T-helper 17 cell (primary cell): ENCODE measurements around the gene ENTPD2. TPM values are rescaled to one million over a fixed set of nuclear protein-coding genes. Genes with fewer than 3 reads are reported as not detected.
A peak's percentile ranks its signal among the peaks of the same experiment; 100 is the strongest.

ENCODE experiments used
- ATAC-seq: fragments of 150-1000 bp; cut with Tn5 transposase; 2 replicates; pipeline ENCODE4 v1.10.0; 2021; ENCODE audit warnings: mild to moderate bottlenecking, moderate library complexity
- DNase-seq, 3 donors: peaks; one replicate each; pipeline versions ENCODE4 v3.0.0 to v3.0.0-alpha.2; 2020 to 2021
- H3K9me3 ChIP-seq: one replicate; pipeline ENCODE4 v1.7.0; 2013; ENCODE audit warnings: low read length, mild to moderate bottlenecking; ENCODE audit not compliant: control insufficient read depth, poor library complexity, severe bottlenecking
- H3K27ac Mint-ChIP-seq: one replicate; pipeline ENCODE4 v1.8.0; 2022; ENCODE audit warnings: mild to moderate bottlenecking, moderate library complexity, mixed read lengths
- H3K27me3 Mint-ChIP-seq: one replicate; pipeline ENCODE4 v1.8.0; 2022; ENCODE audit warnings: mixed read lengths
- H3K36me3 Mint-ChIP-seq: one replicate; pipeline ENCODE4 v1.8.0; 2022; ENCODE audit warnings: low read depth, mixed read lengths
- H3K4me1 Mint-ChIP-seq: one replicate; pipeline ENCODE4 v1.8.0; 2022; ENCODE audit warnings: mild to moderate bottlenecking, mixed read lengths
- H3K4me3 Mint-ChIP-seq: one replicate; pipeline ENCODE4 v1.8.0; 2022; ENCODE audit warnings: mild to moderate bottlenecking, moderate library complexity, mixed read lengths
- total RNA-seq, 4 donors: library from RNA in 2 of 4; stranded (reverse) in 2 of 4; gene quantifications; one replicate each; pipeline ENCODE4 v1.2.3 and lab custom pipeline; 2022 to 2026

The ENTPD2 gene
- total RNA-seq, 2 donors from 2014 or later: 0.20 TPM; not detected in 1

- Mint-ChIP-seq H3K36me3 (no peaks in the 10 kb centered on the region), H3K27ac (no peak overlapping the region), H3K4me3 (no peak overlapping the region), H3K27me3 (peaks cover 17% of the 10 kb centered on the region), H3K4me1 (peaks cover 9% of the 10 kb centered on the region)
- DNase-seq (no peak), ATAC-seq (no peak)
- H3K9me3 ChIP-seq: no peaks in the 10 kb centered on the region
Measured at GRCh38 chr9:137051145-137051724, 2.6 kb downstream of the ENTPD2 start.

- no peaks in the 10 kb centered on the region for H3K9me3 ChIP-seq
- ATAC-seq: no peak
- peaks cover 9% of the 10 kb centered on the region for H3K4me1 Mint-ChIP-seq
- H3K36me3 Mint-ChIP-seq: no peaks in the 10 kb centered on the region
- H3K27ac Mint-ChIP-seq: no peak overlapping the region
- H3K27me3 Mint-ChIP-seq: peaks cover 17% of the 10 kb centered on the region
- no peak overlapping the region for H3K4me3 Mint-ChIP-seq
- DNase-seq: no peak
Measured at GRCh38 chr9:137050570-137050969, 3.3 kb downstream of the ENTPD2 start.

- DNase-seq (peak; percentile 44 to 52 (median 48)), ATAC-seq (no peak)
- Mint-ChIP-seq H3K4me1 (peaks cover 12% of the 10 kb centered on the region), H3K27me3 (peaks cover 17% of the 10 kb centered on the region), H3K36me3 (no peaks in the 10 kb centered on the region), H3K27ac (peak overlapping the region; percentile 78), H3K4me3 (peak overlapping the region; percentile 71)
- H3K9me3 ChIP-seq: no peaks in the 10 kb centered on the region
Measured at GRCh38 chr9:137049544-137050449, 4.1 kb downstream of the ENTPD2 start.

- no peak for DNase-seq
- Mint-ChIP-seq H3K36me3 (no peaks in the 10 kb centered on the region), H3K27me3 (peaks cover 17% of the 10 kb centered on the region), H3K4me1 (peaks cover 16% of the 10 kb centered on the region), H3K4me3 (peak overlapping the region; percentile 71), H3K27ac (peak overlapping the region; percentile 78)
- no peak for ATAC-seq
- no peaks in the 10 kb centered on the region for H3K9me3 ChIP-seq
Measured at GRCh38 chr9:137048655-137049543, 5.0 kb downstream of the ENTPD2 start.

GRCh38 chr9:137046088-137046787 lies 7.6 kb downstream of the ENTPD2 start, which contains the start of gene NPDC1:
Gene NPDC1 (minus strand): TSS chr9:137046177. CDS start chr9:137045989, 188 bp downstream.
- Mint-ChIP-seq H3K4me3 (peak within 1 kb of the TSS; percentile 90), H3K27me3 (peaks cover 17% of the 10 kb centered on the region), H3K27ac (peak within 1 kb of the TSS; percentile 84), H3K36me3 (no peaks in the 10 kb centered on the region), H3K4me1 (peaks cover 18% of the 10 kb centered on the region)
- DNase-seq (peak; percentile 68 to 82 (median 68)), ATAC-seq (peak; percentile 84)
- H3K9me3 ChIP-seq: no peaks in the 10 kb centered on the region

- DNase-seq: no peak
Measured at GRCh38 chr9:137045294-137046087, 8.4 kb downstream of the ENTPD2 start.

GRCh38 chr9:137044502-137045177 lies 9.2 kb downstream of the ENTPD2 start:
- Mint-ChIP-seq H3K4me1 (peaks cover 16% of the 10 kb centered on the region), H3K4me3 (peak overlapping the region; percentile 90)
- ATAC-seq: peak; percentile 4

More at GRCh38 chr9:137045294-137046087, 8.4 kb downstream of the ENTPD2 start:
- peaks cover 18% of the 10 kb centered on the region for H3K4me1 Mint-ChIP-seq
- peak overlapping the region; percentile 84 for H3K27ac Mint-ChIP-seq
- H3K9me3 ChIP-seq: no peaks in the 10 kb centered on the region
- H3K27me3 Mint-ChIP-seq: peaks cover 17% of the 10 kb centered on the region
- H3K36me3 Mint-ChIP-seq: no peaks in the 10 kb centered on the region
- peak; percentile 39 for ATAC-seq
- peak overlapping the region; percentile 90 for H3K4me3 Mint-ChIP-seq

GRCh38 chr9:137044037-137044436 lies 9.8 kb downstream of the ENTPD2 start:
- ATAC-seq (no peak), DNase-seq (no peak)
- no peaks in the 10 kb centered on the region for H3K9me3 ChIP-seq
- H3K4me3 Mint-ChIP-seq: peak overlapping the region; percentile 90
- peaks cover 13% of the 10 kb centered on the region for H3K4me1 Mint-ChIP-seq
- H3K27ac Mint-ChIP-seq: no peak overlapping the region
- H3K27me3 Mint-ChIP-seq: peaks cover 10% of the 10 kb centered on the region
- no peaks in the 10 kb centered on the region for H3K36me3 Mint-ChIP-seq

More at GRCh38 chr9:137044502-137045177, 9.2 kb downstream of the ENTPD2 start:
- Mint-ChIP-seq H3K27me3 (peaks cover 14% of the 10 kb centered on the region), H3K36me3 (no peaks in the 10 kb centered on the region), H3K27ac (peak overlapping the region; percentile 84)
- H3K9me3 ChIP-seq: no peaks in the 10 kb centered on the region
- no peak for DNase-seq

- ATAC-seq: no peak
- no peak overlapping the region for H3K27ac Mint-ChIP-seq
Measured at GRCh38 chr9:137042751-137043727, 10.8 kb downstream of the ENTPD2 start.

GRCh38 chr9:137041124-137041523 lies 12.7 kb downstream of the ENTPD2 start:
- Mint-ChIP-seq H3K4me1 (peaks cover 11% of the 10 kb centered on the region), H3K36me3 (no peaks in the 10 kb centered on the region), H3K27me3 (no peaks in the 10 kb centered on the region), H3K4me3 (no peak overlapping the region), H3K27ac (no peak overlapping the region)
- no peaks in the 10 kb centered on the region for H3K9me3 ChIP-seq
- ATAC-seq: no peak
- DNase-seq: no peak

More at GRCh38 chr9:137042751-137043727, 10.8 kb downstream of the ENTPD2 start:
- Mint-ChIP-seq H3K4me3 (peak overlapping the region; percentile 21), H3K27me3 (peaks cover 10% of the 10 kb centered on the region), H3K36me3 (no peaks in the 10 kb centered on the region), H3K4me1 (peaks cover 15% of the 10 kb centered on the region)
- no peaks in the 10 kb centered on the region for H3K9me3 ChIP-seq
- no peak for DNase-seq
